ENCODE results near the gene ZNF813. TPM values are rescaled to one million over a fixed set of nuclear protein-coding genes. Genes with fewer than 3 reads are reported as not detected.
A peak's percentile ranks its signal among the peaks of the same experiment; 100 is the strongest.
"Not testable (repeated sequence)": the region's sequence is repeated elsewhere in the genome, so short reads cannot be mapped to it uniquely, and the experiment has no call there.

The ZNF813 gene
- total RNA-seq, 1 experiment from 2014 or later = 3.5 TPM

DNA sequence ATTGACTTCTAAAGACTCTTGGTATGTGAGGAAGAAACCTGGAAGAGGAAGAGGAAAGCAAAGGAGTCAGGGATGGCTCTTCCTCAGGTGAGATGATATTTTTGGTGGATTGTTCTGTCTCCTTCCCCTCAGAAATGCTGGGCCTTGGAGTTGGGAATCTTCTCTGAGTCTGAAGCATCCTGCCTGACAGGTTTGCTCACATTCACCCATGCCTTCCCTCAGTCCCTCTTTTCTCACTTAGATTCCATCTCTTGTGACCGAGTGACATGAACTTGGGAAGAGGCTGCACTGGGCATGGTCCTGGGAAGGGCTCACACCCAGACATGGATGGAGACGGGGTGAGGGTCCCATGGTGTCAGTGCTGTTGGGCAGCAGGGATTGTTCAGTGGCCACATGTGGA lies 16.2 kb downstream of the ZNF813 start:
- H3K9ac ChIP-seq (ENCODE audit: low read length); H3K9me2 ChIP-seq (replicated peaks; ENCODE audit: low read length); H3K4me3 ChIP-seq (ENCODE audit: low read length); H3K27ac ChIP-seq (ENCODE audit: low read length); H3K27me3 ChIP-seq (ENCODE audit: low read length); H4K20me1 ChIP-seq (ENCODE audit: low read length); H3K4me1 ChIP-seq (ENCODE audit: insufficient read depth, low read length); DNase-seq; H2AFZ ChIP-seq (ENCODE audit: low read length); ATAC-seq; BruUV-seq (replicated peaks); H3K4me2 ChIP-seq (ENCODE audit: low read length); H3F3A ChIP-seq (ENCODE audit: low read length, unreplicated experiment); H3K79me2 ChIP-seq (ENCODE audit: low read length); CTCF ChIA-PET; intact Hi-C loops (cut with micrococcal nuclease); POLR2A ChIA-PET (ENCODE audit: unreplicated experiment): not testable (repeated sequence)
- peaks cover 60% of the 10 kb centered on the region for H3K36me3 ChIP-seq (ENCODE audit: low read depth, low read length)
- peaks cover 34% of the 10 kb centered on the region for H3K9me3 ChIP-seq (ENCODE audit: low read length)

DNA sequence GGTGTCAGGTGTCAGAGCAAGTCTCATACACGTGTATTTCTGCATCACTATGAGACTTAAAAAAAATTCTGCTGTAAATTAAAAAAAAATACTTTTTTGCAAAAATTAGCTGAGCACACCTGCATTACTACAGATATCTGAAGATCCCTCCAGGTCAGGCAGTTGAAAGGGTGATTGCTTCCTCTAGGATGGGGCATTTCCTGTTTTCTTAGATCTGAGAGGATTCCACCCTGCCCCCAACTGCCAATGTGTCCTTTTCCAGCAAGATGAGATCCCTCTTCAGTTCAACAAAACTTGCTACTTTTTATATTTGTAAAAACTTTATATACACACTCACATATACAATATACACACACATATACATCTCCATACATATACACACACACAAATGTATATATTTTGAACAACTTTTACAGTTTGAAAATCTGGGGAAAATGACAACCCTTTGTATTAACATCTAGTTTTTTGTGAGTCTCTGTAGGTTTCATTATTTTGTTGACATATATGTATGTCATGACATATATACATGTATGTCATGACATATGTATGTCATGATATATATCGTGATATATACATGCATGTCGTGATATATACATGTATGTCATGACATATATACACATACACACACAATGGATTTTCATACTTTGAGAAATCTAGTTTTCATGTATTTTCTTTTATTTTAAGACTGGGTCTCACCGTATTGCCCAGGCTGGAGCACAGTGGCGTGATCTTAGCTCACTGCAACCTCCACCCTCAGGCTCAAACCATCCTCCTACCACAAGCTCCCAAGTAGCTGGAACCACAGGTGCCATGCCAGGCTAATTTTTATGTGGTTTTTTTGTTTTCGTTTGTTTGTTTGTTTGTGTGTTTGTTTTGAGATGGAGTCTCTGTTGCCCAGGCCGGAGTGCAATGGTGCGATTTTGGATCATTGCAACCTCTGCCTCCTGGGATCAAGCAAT lies 17.8 kb downstream of the ZNF813 start:
- no peak overlapping the region for H2AFZ ChIP-seq (ENCODE audit: low read length)
- H3K4me1 ChIP-seq (ENCODE audit: insufficient read depth, low read length) = no peaks in the 10 kb centered on the region
- no peaks in the 10 kb centered on the region for H3F3A ChIP-seq (ENCODE audit: low read length, unreplicated experiment)
- no peak overlapping the region for H3K4me3 ChIP-seq (ENCODE audit: low read length)
- H3K9me2 ChIP-seq (replicated peaks; ENCODE audit: low read length) = no peaks in the 10 kb centered on the region
- intact Hi-C loops (cut with micrococcal nuclease) = no loop called here
- ATAC-seq = no peak
- TF ChIP-seq EZH2 (IDR thresholded peaks at IDR 0.05; ENCODE audit: low read length, unreplicated experiment) = no peak
- TF ChIP-seq EZH2phosphoT487 (IDR thresholded peaks at IDR 0.05; ENCODE audit: borderline replicate concordance, low read length) = no peak
- TF ChIP-seq, protein P1, sequence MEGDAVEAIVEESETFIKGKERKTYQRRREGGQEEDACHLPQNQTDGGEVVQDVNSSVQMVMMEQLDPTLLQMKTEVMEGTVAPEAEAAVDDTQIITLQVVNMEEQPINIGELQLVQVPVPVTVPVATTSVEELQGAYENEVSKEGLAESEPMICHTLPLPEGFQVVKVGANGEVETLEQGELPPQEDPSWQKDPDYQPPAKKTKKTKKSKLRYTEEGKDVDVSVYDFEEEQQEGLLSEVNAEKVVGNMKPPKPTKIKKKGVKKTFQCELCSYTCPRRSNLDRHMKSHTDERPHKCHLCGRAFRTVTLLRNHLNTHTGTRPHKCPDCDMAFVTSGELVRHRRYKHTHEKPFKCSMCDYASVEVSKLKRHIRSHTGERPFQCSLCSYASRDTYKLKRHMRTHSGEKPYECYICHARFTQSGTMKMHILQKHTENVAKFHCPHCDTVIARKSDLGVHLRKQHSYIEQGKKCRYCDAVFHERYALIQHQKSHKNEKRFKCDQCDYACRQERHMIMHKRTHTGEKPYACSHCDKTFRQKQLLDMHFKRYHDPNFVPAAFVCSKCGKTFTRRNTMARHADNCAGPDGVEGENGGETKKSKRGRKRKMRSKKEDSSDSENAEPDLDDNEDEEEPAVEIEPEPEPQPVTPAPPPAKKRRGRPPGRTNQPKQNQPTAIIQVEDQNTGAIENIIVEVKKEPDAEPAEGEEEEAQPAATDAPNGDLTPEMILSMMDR (conservative IDR thresholded peaks at IDR 0.05; ENCODE audit: low read depth, low read length) = no peak
- ChIA-PET CTCF (no interaction called here), POLR2A (ENCODE audit: unreplicated experiment) (no interaction called here)
- no peaks in the 10 kb centered on the region for H3K79me2 ChIP-seq (ENCODE audit: low read length)
- H4K20me1 ChIP-seq (ENCODE audit: low read length) = no peaks in the 10 kb centered on the region
- no peak overlapping the region for H3K27ac ChIP-seq (ENCODE audit: low read length)
- H3K27me3 ChIP-seq (ENCODE audit: low read length) = no peaks in the 10 kb centered on the region
- peaks cover 63% of the 10 kb centered on the region for H3K36me3 ChIP-seq (ENCODE audit: low read depth, low read length)
- no peak overlapping the region for H3K4me2 ChIP-seq (ENCODE audit: low read length)
- H3K9me3 ChIP-seq (ENCODE audit: low read length) = peaks cover 30% of the 10 kb centered on the region
- DNase-seq = no peak
- H3K9ac ChIP-seq (ENCODE audit: low read length) = no peak overlapping the region
- BruUV-seq (replicated peaks) = no TSS peak

DNA sequence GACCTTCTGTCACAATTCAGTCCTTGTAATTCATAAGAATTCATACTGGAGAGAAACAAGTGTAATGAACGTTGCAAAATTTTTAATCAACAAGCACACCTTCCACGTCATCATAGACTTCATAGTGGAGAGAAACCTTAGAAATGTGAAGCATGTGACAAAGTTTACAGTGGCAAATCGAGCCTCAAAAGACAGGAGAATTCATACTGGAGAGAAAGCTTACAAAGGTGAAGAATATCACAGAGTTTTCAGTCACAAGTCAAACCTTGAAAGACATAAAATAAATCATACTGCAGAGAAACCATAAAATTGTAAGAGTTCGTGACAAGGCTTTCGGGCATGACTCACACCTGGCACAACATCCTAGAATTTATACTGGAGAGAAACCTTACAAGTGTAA lies 24.6 kb downstream of the ZNF813 start:
- no peak overlapping the region for H3K4me2 ChIP-seq (ENCODE audit: low read length)
- TF ChIP-seq, protein P1 (conservative IDR thresholded peaks at IDR 0.05; ENCODE audit: low read depth, low read length) = no peak
- no peak for TF ChIP-seq EZH2phosphoT487 (IDR thresholded peaks at IDR 0.05; ENCODE audit: borderline replicate concordance, low read length)
- no peak for TF ChIP-seq EZH2 (IDR thresholded peaks at IDR 0.05; ENCODE audit: low read length, unreplicated experiment)
- H3K27ac ChIP-seq (ENCODE audit: low read length) = no peak overlapping the region
- no peak overlapping the region for H3K4me3 ChIP-seq (ENCODE audit: low read length)
- no peaks in the 10 kb centered on the region for H3F3A ChIP-seq (ENCODE audit: low read length, unreplicated experiment)
- H3K36me3 ChIP-seq (ENCODE audit: low read depth, low read length) = peaks cover 58% of the 10 kb centered on the region
- BruUV-seq (replicated peaks) = TSS peak; percentile 20
- H3K27me3 ChIP-seq (ENCODE audit: low read length) = no peaks in the 10 kb centered on the region
- DNase-seq (no peak), ATAC-seq (no peak)
- ChIA-PET POLR2A (ENCODE audit: unreplicated experiment) (no interaction called here), CTCF (no interaction called here)
- intact Hi-C loops (cut with micrococcal nuclease) = no loop called here
- H3K79me2 ChIP-seq (ENCODE audit: low read length) = no peaks in the 10 kb centered on the region
- H3K9me3 ChIP-seq (ENCODE audit: low read length) = peaks cover 32% of the 10 kb centered on the region
- no peaks in the 10 kb centered on the region for H3K9me2 ChIP-seq (replicated peaks; ENCODE audit: low read length)
- H4K20me1 ChIP-seq (ENCODE audit: low read length) = no peaks in the 10 kb centered on the region
- H3K9ac ChIP-seq (ENCODE audit: low read length) = no peak overlapping the region
- H2AFZ ChIP-seq (ENCODE audit: low read length) = no peak overlapping the region
- H3K4me1 ChIP-seq (ENCODE audit: insufficient read depth, low read length) = no peaks in the 10 kb centered on the region

DNA sequence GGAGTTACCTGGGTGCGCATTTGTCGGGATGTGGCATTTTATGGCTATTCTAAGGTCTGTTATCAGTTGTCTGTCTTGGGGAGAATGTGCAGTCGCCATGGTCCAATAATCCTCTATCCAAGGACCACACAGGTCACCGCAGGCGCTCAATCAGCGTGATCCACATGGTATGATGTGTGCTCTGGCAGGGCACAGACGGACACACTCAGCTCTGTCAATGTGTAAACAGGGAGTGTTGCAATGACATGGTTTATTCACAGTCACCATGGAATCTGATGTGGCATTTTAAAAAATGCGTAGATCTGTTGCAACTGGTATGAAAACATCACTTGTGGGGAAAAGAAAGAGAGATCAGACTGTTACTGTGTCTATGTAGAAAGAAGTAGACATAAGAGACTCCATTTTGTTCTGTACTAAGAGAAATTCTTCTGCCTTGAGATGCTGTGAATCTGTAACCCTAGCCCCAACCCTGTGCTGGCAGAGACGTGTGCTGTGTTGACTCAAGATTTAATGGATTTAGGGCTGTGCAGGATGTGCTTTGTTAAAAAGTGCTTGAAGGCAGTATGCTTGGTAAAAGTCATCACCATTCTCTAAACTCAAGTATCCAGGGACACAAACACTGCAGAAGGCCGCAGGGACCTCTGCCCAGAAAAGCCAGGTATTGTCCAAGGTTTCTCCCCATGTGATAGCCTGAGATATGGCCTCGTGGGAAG lies 29.9 kb downstream of the ZNF813 start:
- H3K27me3 ChIP-seq (ENCODE audit: low read length); POLR2A ChIA-PET (ENCODE audit: unreplicated experiment); DNase-seq: not testable (repeated sequence)

DNA sequence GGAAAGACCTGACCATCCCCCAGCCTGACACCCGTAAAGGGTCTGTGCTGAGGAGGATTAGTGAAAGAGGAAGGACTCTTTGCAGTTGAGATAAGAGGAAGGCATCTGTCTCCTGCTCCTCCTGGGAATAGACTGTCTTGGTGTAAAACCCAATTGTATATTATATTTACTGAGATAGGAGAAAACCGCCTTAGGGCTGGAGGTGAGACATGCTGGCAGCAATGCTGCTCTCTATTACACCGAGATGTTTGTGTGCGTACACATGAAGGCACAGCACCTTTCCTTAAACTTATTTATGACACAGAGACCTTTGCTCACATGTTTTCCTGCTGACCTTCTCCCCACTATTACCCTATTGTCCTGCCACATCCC lies 30.5 kb downstream of the ZNF813 start:
- H4K20me1 ChIP-seq (ENCODE audit: low read length); H3K79me2 ChIP-seq (ENCODE audit: low read length); H3K9me2 ChIP-seq (replicated peaks; ENCODE audit: low read length); intact Hi-C loops (cut with micrococcal nuclease); H3K9me3 ChIP-seq (ENCODE audit: low read length); H3K27me3 ChIP-seq (ENCODE audit: low read length); CTCF ChIA-PET; ATAC-seq; BruUV-seq (replicated peaks); H3K36me3 ChIP-seq (ENCODE audit: low read depth, low read length); POLR2A ChIA-PET (ENCODE audit: unreplicated experiment); H3K4me2 ChIP-seq (ENCODE audit: low read length); H3K4me1 ChIP-seq (ENCODE audit: insufficient read depth, low read length); H3K27ac ChIP-seq (ENCODE audit: low read length); DNase-seq; H2AFZ ChIP-seq (ENCODE audit: low read length); H3K4me3 ChIP-seq (ENCODE audit: low read length); H3K9ac ChIP-seq (ENCODE audit: low read length); H3F3A ChIP-seq (ENCODE audit: low read length, unreplicated experiment): not testable (repeated sequence)

More for the DNA sequence above, 29.9 kb downstream of the ZNF813 start:
- H3K9me3 ChIP-seq (ENCODE audit: low read length); H3K27ac ChIP-seq (ENCODE audit: low read length); H3K79me2 ChIP-seq (ENCODE audit: low read length); H3K9me2 ChIP-seq (replicated peaks; ENCODE audit: low read length); H3K4me1 ChIP-seq (ENCODE audit: insufficient read depth, low read length); H3K9ac ChIP-seq (ENCODE audit: low read length); H3K4me2 ChIP-seq (ENCODE audit: low read length); H3K4me3 ChIP-seq (ENCODE audit: low read length); H4K20me1 ChIP-seq (ENCODE audit: low read length); BruUV-seq (replicated peaks); intact Hi-C loops (cut with micrococcal nuclease); CTCF ChIA-PET; H2AFZ ChIP-seq (ENCODE audit: low read length); H3F3A ChIP-seq (ENCODE audit: low read length, unreplicated experiment): not testable (repeated sequence)
- ATAC-seq = peak; percentile 83
- H3K36me3 ChIP-seq (ENCODE audit: low read depth, low read length) = peaks cover 12% of the 10 kb centered on the region

Data from PC-3 (cell line).